ENCODE results near the gene THEMIS. TPM values are rescaled to one million over a fixed set of nuclear protein-coding genes. Genes with fewer than 3 reads are reported as not detected.

The THEMIS gene
- total RNA-seq, 1 donor from 2014 or later, result 0.07 TPM

- Histone ChIP-seq H3K4me1 (ENCODE audit: insufficient read depth, low read length) (no peaks in the 10 kb centered on the region), H3K4me3 (ENCODE audit: insufficient read depth, low read depth, low read length) (no peak overlapping the region), H4K20me1 (ENCODE audit: insufficient read depth, low read length) (no peaks in the 10 kb centered on the region), H2AFZ (ENCODE audit: low read depth, low read length) (no peak overlapping the region), H3K9me3 (ENCODE audit: insufficient read depth, low read depth, low read length) (no peaks in the 10 kb centered on the region), H3K79me2 (ENCODE audit: insufficient read depth, low read length) (no peaks in the 10 kb centered on the region), H3K36me3 (ENCODE audit: insufficient read depth, low read length) (no peaks in the 10 kb centered on the region), H3K4me2 (ENCODE audit: low read length) (no peak overlapping the region), H3K27ac (ENCODE audit: low read depth, low read length) (no peak overlapping the region), H3K27me3 (ENCODE audit: insufficient read depth, low read length) (no peaks in the 10 kb centered on the region), H3K9ac (ENCODE audit: low read length) (no peak overlapping the region)
- H3K27me3 Mint-ChIP-seq (ENCODE audit: low read depth, unreplicated experiment), result no peaks in the 10 kb centered on the region
- no peak overlapping the region for H3K27ac Mint-ChIP-seq (ENCODE audit: unreplicated experiment)
- DNase-seq (ENCODE audit: low read depth), result no peak
- H3K9me3 Mint-ChIP-seq (ENCODE audit: unreplicated experiment), result no peaks in the 10 kb centered on the region
- peaks cover 7% of the 10 kb centered on the region for H3K4me1 Mint-ChIP-seq (ENCODE audit: low read depth, unreplicated experiment)
- FAIRE-seq, result no peak
- H3K36me3 Mint-ChIP-seq (ENCODE audit: low read depth, unreplicated experiment), result no peaks in the 10 kb centered on the region
- no peak for TF ChIP-seq EZH2 (IDR thresholded peaks at IDR 0.05; ENCODE audit: insufficient read depth, low read length)
- TF ChIP-seq, protein P1, sequence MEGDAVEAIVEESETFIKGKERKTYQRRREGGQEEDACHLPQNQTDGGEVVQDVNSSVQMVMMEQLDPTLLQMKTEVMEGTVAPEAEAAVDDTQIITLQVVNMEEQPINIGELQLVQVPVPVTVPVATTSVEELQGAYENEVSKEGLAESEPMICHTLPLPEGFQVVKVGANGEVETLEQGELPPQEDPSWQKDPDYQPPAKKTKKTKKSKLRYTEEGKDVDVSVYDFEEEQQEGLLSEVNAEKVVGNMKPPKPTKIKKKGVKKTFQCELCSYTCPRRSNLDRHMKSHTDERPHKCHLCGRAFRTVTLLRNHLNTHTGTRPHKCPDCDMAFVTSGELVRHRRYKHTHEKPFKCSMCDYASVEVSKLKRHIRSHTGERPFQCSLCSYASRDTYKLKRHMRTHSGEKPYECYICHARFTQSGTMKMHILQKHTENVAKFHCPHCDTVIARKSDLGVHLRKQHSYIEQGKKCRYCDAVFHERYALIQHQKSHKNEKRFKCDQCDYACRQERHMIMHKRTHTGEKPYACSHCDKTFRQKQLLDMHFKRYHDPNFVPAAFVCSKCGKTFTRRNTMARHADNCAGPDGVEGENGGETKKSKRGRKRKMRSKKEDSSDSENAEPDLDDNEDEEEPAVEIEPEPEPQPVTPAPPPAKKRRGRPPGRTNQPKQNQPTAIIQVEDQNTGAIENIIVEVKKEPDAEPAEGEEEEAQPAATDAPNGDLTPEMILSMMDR (IDR thresholded peaks at IDR 0.05; ENCODE audit: insufficient read depth, low read depth, low read length), result no peak
- H3K4me3 Mint-ChIP-seq (ENCODE audit: unreplicated experiment), result no peak overlapping the region
These were observed 16.9 kb upstream of the THEMIS start for GRCh38 chr6:127917766-127918165.

DNA sequence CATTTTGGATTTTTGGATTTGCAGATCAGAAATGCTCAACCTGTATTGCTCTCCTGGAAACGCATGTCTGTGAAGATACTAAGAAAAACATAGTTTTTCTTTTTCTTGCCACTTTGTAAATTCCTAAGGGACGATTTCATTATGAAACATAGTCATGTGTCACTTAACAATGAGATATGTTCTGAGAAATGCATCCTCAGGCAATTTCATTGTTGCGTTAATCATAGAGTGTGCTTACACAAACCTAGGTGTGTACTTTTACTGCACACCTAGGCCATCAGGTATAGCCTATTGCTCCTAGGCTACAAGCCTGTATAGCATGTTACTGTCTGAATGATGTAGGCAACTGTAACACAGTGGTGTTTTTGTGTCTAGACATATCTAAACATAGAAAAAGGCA lies 13.4 kb upstream of the THEMIS start:
- H3K27me3 ChIP-seq (ENCODE audit: insufficient read depth, low read length), result no peaks in the 10 kb centered on the region
- H3K9me3 ChIP-seq (ENCODE audit: insufficient read depth, low read depth, low read length), result no peaks in the 10 kb centered on the region
- no peak overlapping the region for H3K27ac ChIP-seq (ENCODE audit: low read depth, low read length)
- H2AFZ ChIP-seq (ENCODE audit: low read depth, low read length), result no peak overlapping the region
- Mint-ChIP-seq H3K27ac (ENCODE audit: unreplicated experiment) (no peak overlapping the region), H3K4me3 (ENCODE audit: unreplicated experiment) (no peak overlapping the region), H3K27me3 (ENCODE audit: low read depth, unreplicated experiment) (no peaks in the 10 kb centered on the region), H3K4me1 (ENCODE audit: low read depth, unreplicated experiment) (peaks cover 7% of the 10 kb centered on the region), H3K36me3 (ENCODE audit: low read depth, unreplicated experiment) (no peaks in the 10 kb centered on the region), H3K9me3 (ENCODE audit: unreplicated experiment) (peaks cover 2% of the 10 kb centered on the region)
- H4K20me1 ChIP-seq (ENCODE audit: insufficient read depth, low read length), result no peaks in the 10 kb centered on the region
- FAIRE-seq, result no peak
- no peaks in the 10 kb centered on the region for H3K36me3 ChIP-seq (ENCODE audit: insufficient read depth, low read length)
- H3K4me1 ChIP-seq (ENCODE audit: insufficient read depth, low read length), result no peaks in the 10 kb centered on the region
- H3K9ac ChIP-seq (ENCODE audit: low read length), result no peak overlapping the region
- DNase-seq (ENCODE audit: low read depth), result no peak
- no peak overlapping the region for H3K4me3 ChIP-seq (ENCODE audit: insufficient read depth, low read depth, low read length)
- no peaks in the 10 kb centered on the region for H3K79me2 ChIP-seq (ENCODE audit: insufficient read depth, low read length)
- TF ChIP-seq EZH2 (IDR thresholded peaks at IDR 0.05; ENCODE audit: insufficient read depth, low read length), result no peak
- TF ChIP-seq, protein P1 (IDR thresholded peaks at IDR 0.05; ENCODE audit: insufficient read depth, low read depth, low read length), result no peak
- no peak overlapping the region for H3K4me2 ChIP-seq (ENCODE audit: low read length)

- Histone ChIP-seq H3K9me3 (ENCODE audit: insufficient read depth, low read depth, low read length) (no peaks in the 10 kb centered on the region), H3K4me1 (ENCODE audit: insufficient read depth, low read length) (no peaks in the 10 kb centered on the region), H2AFZ (ENCODE audit: low read depth, low read length) (no peak overlapping the region), H3K4me2 (ENCODE audit: low read length) (no peak overlapping the region), H3K27ac (ENCODE audit: low read depth, low read length) (no peak overlapping the region), H3K27me3 (ENCODE audit: insufficient read depth, low read length) (no peaks in the 10 kb centered on the region), H3K4me3 (ENCODE audit: insufficient read depth, low read depth, low read length) (no peak overlapping the region), H3K36me3 (ENCODE audit: insufficient read depth, low read length) (no peaks in the 10 kb centered on the region), H3K9ac (ENCODE audit: low read length) (no peak overlapping the region), H4K20me1 (ENCODE audit: insufficient read depth, low read length) (no peaks in the 10 kb centered on the region), H3K79me2 (ENCODE audit: insufficient read depth, low read length) (no peaks in the 10 kb centered on the region)
- no peak for TF ChIP-seq EZH2 (IDR thresholded peaks at IDR 0.05; ENCODE audit: insufficient read depth, low read length)
- TF ChIP-seq, protein P1 (IDR thresholded peaks at IDR 0.05; ENCODE audit: insufficient read depth, low read depth, low read length), result no peak
- no peak overlapping the region for H3K4me3 Mint-ChIP-seq (ENCODE audit: unreplicated experiment)
- DNase-seq (ENCODE audit: low read depth) (no peak), FAIRE-seq (no peak)
- H3K36me3 Mint-ChIP-seq (ENCODE audit: low read depth, unreplicated experiment), result no peaks in the 10 kb centered on the region
- H3K4me1 Mint-ChIP-seq (ENCODE audit: low read depth, unreplicated experiment), result peaks cover 7% of the 10 kb centered on the region
- no peak overlapping the region for H3K27ac Mint-ChIP-seq (ENCODE audit: unreplicated experiment)
- H3K27me3 Mint-ChIP-seq (ENCODE audit: low read depth, unreplicated experiment), result no peaks in the 10 kb centered on the region
- peaks cover 2% of the 10 kb centered on the region for H3K9me3 Mint-ChIP-seq (ENCODE audit: unreplicated experiment)
These were observed 12.1 kb upstream of the THEMIS start for GRCh38 chr6:127912914-127913313.

Data from astrocyte (in vitro differentiated cells and primary cell).